Measurements from ENCODE around the gene ACOXL.

ACOXL gene

DNA sequence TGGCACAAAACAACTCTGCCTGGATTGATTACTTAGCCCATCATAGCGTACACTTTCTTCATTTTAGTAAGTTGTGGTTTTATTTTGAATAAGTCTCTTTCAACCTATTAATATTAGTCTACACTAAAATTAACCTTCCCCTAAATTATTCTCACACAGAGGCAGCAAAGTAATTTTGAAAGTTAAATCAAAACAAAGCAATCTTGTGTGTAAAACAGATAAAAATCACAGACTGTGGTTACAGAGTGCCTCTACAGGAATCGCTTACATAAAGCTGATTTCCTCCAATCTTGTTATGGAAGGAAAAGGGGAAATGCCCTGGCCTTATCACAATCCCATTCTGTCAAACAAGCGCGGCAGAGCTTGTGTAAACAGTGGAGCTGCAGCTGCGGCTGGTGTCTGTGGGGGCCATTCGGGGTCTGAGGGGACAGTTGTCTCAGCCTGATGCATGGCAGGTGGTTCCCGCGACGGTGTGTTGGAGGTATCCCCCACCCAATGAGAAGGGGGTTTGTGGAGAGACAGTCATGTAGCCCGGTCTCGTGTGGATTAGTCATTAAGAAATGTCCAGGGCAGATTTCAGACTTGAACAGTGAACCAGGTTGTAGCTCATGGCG, 430.5 kb downstream of the ACOXL start:
- DNase-seq (ENCODE audit: low spot score): no peak
- TF ChIP-seq, protein P1, sequence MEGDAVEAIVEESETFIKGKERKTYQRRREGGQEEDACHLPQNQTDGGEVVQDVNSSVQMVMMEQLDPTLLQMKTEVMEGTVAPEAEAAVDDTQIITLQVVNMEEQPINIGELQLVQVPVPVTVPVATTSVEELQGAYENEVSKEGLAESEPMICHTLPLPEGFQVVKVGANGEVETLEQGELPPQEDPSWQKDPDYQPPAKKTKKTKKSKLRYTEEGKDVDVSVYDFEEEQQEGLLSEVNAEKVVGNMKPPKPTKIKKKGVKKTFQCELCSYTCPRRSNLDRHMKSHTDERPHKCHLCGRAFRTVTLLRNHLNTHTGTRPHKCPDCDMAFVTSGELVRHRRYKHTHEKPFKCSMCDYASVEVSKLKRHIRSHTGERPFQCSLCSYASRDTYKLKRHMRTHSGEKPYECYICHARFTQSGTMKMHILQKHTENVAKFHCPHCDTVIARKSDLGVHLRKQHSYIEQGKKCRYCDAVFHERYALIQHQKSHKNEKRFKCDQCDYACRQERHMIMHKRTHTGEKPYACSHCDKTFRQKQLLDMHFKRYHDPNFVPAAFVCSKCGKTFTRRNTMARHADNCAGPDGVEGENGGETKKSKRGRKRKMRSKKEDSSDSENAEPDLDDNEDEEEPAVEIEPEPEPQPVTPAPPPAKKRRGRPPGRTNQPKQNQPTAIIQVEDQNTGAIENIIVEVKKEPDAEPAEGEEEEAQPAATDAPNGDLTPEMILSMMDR (conservative IDR thresholded peaks at IDR 0.05; ENCODE audit: low read depth): no peak
- CTCF ChIA-PET: interaction anchor here (0.6 kb wide), 1 partner anchor 24 kb away, joined by 3 read pairs; no protein-coding TSS in a partner anchor
- POLR2A ChIA-PET (ENCODE audit: low non-redundant PET): no interaction called here
- no peak overlapping the region for H3K27ac ChIP-seq

DNA sequence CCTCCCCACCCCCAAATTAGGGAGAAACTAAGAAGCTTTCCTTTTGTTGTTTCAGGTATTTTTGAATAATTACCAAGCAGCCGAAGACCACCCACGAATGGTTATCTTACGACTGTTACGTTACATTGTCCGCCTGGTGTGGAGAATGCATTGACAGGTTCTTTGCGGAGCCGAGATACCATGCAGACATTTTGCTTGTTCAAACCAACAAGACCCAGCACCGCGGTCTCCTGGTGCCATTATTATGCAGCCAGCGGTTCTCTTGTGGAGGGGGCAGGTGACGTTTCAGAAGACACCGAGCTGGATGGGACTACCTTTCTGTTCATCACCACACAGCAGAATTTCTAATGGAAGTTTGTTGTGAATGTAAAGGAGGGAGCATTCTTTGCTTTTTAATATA, 431.7 kb downstream of the ACOXL start:
- ChIA-PET CTCF (no interaction called here), POLR2A (ENCODE audit: low non-redundant PET) (no interaction called here)
- no peak for DNase-seq (ENCODE audit: low spot score)
- TF ChIP-seq, protein P1 (conservative IDR thresholded peaks at IDR 0.05; ENCODE audit: low read depth): no peak
- H3K27ac ChIP-seq: no peak overlapping the region

DNA sequence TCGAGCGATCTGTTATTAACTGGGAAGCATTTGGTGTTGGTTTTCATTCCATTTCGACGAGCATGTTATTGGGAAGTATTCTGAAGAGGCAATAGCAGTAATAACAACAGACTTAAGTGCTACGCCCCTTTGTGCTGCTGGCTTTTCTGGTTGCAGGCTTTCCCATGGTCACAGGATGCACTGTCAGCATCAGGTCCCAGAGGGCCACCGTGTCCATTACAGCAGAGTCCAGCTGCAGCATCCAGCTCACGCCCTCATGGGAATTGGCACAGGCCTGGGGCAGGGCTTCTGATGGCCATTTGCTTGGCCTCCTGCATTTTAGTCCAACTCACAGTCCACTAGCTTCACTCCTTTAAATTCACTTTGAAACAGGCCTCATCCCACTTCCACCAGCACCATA, 432.7 kb downstream of the ACOXL start:
- TF ChIP-seq, protein P1 (conservative IDR thresholded peaks at IDR 0.05; ENCODE audit: low read depth): no peak
- no peak overlapping the region for H3K27ac ChIP-seq
- ChIA-PET CTCF (no interaction called here), POLR2A (ENCODE audit: low non-redundant PET) (no interaction called here)
- DNase-seq (ENCODE audit: low spot score): no peak

DNA sequence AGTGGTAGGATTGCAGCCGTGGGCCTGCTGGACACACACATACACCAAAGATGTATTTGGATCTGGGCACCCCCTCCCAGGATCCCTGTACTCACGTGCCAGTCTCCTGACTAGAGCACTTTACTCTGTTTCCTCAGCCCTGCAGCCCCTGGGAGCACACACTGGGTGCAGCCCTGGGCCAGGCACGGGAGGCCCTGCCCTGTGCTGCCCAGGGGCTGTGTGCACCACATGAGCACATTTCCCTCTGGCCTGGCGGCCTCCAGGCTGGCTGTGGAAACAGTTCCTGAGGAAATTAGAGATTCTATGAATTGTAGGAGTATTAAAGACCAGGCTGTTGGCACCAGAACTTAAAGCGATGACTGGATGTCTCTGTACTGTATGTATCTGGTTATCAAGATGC, 433.7 kb downstream of the ACOXL start:
- ChIA-PET CTCF (no interaction called here), POLR2A (ENCODE audit: low non-redundant PET) (no interaction called here)
- no peak overlapping the region; the same call in 1 of the 2 replicates for H3K27ac ChIP-seq
- DNase-seq (ENCODE audit: low spot score): no peak
- TF ChIP-seq, protein P1 (conservative IDR thresholded peaks at IDR 0.05; ENCODE audit: low read depth): no peak

DNA sequence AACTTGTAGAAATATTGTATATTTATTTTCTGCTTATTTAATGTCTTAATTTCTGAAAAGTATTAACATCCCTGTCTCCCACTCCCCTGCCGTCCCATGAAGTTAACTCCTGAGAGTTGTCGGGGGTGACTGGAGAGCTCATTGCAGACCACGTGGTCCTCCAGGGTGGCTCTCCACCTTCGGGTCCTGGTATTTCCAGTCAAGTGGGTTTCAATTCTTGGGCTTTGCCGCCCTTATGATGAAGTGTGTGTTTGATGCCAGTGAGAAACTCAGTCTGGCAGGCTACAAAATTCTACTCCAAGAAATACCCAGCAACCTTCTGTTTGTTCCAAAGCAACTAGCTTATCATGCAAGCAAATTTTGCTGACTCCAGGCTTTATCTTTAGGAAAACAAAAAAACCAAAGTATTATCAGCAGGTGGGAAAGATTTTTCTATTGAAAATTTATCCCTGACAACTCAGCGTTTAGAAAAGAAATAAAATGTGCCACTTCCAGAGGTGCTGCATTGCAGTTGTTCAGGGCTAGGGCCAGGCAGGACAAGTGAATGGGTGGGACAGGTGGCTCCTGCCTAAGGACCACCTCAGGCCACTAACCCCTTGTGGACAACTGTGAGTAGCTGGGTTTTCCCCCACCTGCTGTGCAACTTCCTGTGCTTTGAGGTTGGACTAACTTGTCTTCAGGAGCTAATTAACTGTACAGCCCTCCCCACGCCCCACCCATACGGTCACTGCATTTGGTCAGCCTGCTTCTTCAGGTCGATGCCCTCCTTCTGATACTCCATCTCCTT, 434.9 kb downstream of the ACOXL start:
- POLR2A ChIA-PET (ENCODE audit: low non-redundant PET): no interaction called here

DNA sequence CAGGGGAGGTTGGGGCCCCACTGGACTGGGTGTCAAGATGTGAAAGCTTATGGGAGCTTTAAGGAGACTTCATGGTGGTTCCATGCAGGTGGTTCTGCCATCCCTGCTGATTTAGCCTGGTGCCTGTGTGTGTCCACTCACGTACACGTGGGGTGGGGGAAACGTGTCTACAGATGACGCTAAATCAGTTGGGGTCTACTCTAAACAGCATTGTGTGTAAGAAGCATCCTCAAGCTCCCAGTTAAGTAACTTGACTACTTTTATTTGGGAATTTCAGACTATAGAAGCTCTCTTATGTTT, 435.4 kb downstream of the ACOXL start:
- H3K27ac ChIP-seq: peak overlapping the region; percentile 13; the same call in 1 of the 2 replicates
- TF ChIP-seq, protein P1 (conservative IDR thresholded peaks at IDR 0.05; ENCODE audit: low read depth): no peak
- ChIA-PET POLR2A (ENCODE audit: low non-redundant PET) (no interaction called here), CTCF (interaction anchor here (0.5 kb wide), 1 partner anchor 1845 kb away, joined by 6 read pairs; no protein-coding TSS in a partner anchor)
- no peak for DNase-seq (ENCODE audit: low spot score)

More for the DNA sequence above, 434.9 kb downstream of the ACOXL start:
- peak overlapping the region; percentile 13; the same call in 1 of the 2 replicates for H3K27ac ChIP-seq
- no peak for DNase-seq (ENCODE audit: low spot score)
- TF ChIP-seq, protein P1 (conservative IDR thresholded peaks at IDR 0.05; ENCODE audit: low read depth): no peak
- CTCF ChIA-PET: interaction anchor here (0.5 kb wide), 1 partner anchor 1845 kb away, joined by 6 read pairs; no protein-coding TSS in a partner anchor

Data from RWPE1 (cell line).